ENCODE data around the gene PLEKHG5.

PLEKHG5 gene

GRCh38 chr1:6424619-6425593, 66.6 kb downstream of the PLEKHG5 start, which contains the start of gene ESPN:
Gene ESPN, plus strand, starts transcription at chr1:6424776. Its CDS starts 180 bp downstream, at chr1:6424956.
- DNase-seq (ENCODE audit: low read depth) = peak; percentile 34

GRCh38 chr1:6424000-6424565, 67.4 kb downstream of the PLEKHG5 start:
- TF ChIP-seq POLR2A (IDR thresholded peaks at IDR 0.05; ENCODE audit: extremely low read depth, insufficient read length) (no peak), MYC (IDR thresholded peaks at IDR 0.05; ENCODE audit: low read depth, low read length) (no peak), MAX (IDR thresholded peaks at IDR 0.05; ENCODE audit: low read depth, low read length) (no peak), CTCF (IDR thresholded peaks at IDR 0.05; ENCODE audit: low read depth, low read length) (no peak)
- no peak for DNase-seq (ENCODE audit: low read depth)
- H3K4me3 ChIP-seq (ENCODE audit: low read depth, low read length) = no peak overlapping the region

More at GRCh38 chr1:6424619-6425593, 66.6 kb downstream of the PLEKHG5 start, which contains the start of gene ESPN:
- TF ChIP-seq POLR2A (IDR thresholded peaks at IDR 0.05; ENCODE audit: extremely low read depth, insufficient read length) (no peak), MAX (IDR thresholded peaks at IDR 0.05; ENCODE audit: low read depth, low read length) (no peak), MYC (IDR thresholded peaks at IDR 0.05; ENCODE audit: low read depth, low read length) (no peak), CTCF (IDR thresholded peaks at IDR 0.05; ENCODE audit: low read depth, low read length) (no peak)
- H3K4me3 ChIP-seq (ENCODE audit: low read depth, low read length) = no peak within 1 kb of the TSS

GRCh38 chr1:6423321-6423999, 68.0 kb downstream of the PLEKHG5 start:
- H3K4me3 ChIP-seq (ENCODE audit: low read depth, low read length) = no peak overlapping the region
- peak; percentile 65 for DNase-seq (ENCODE audit: low read depth)
- TF ChIP-seq CTCF (IDR thresholded peaks at IDR 0.05; ENCODE audit: low read depth, low read length) (peak; percentile 89), MYC (IDR thresholded peaks at IDR 0.05; ENCODE audit: low read depth, low read length) (no peak), MAX (IDR thresholded peaks at IDR 0.05; ENCODE audit: low read depth, low read length) (no peak)

- no peak for DNase-seq (ENCODE audit: low read depth)
- TF ChIP-seq MAX (IDR thresholded peaks at IDR 0.05; ENCODE audit: low read depth, low read length) (no peak), CTCF (IDR thresholded peaks at IDR 0.05; ENCODE audit: low read depth, low read length) (no peak), POLR2A (IDR thresholded peaks at IDR 0.05; ENCODE audit: extremely low read depth, insufficient read length) (no peak)
- no peak overlapping the region for H3K4me3 ChIP-seq (ENCODE audit: low read depth, low read length)
These were observed 70.2 kb downstream of the PLEKHG5 start for GRCh38 chr1:6421266-6421665.

- peak; percentile 76 for DNase-seq (ENCODE audit: low read depth)
- no peak for TF ChIP-seq MYC (IDR thresholded peaks at IDR 0.05; ENCODE audit: low read depth, low read length)
- peak; percentile 35 for TF ChIP-seq POLR2A (IDR thresholded peaks at IDR 0.05; ENCODE audit: extremely low read depth, insufficient read length)
- TF ChIP-seq MAX (IDR thresholded peaks at IDR 0.05; ENCODE audit: low read depth, low read length) = 0 out of 2 replicates have a peak, but pooled peaks have one; percentile 32
These were observed 70.9 kb downstream of the PLEKHG5 start for GRCh38 chr1:6420454-6421042.

More at GRCh38 chr1:6420454-6421042, 70.9 kb downstream of the PLEKHG5 start:
- peak overlapping the region; percentile 11 for H3K4me3 ChIP-seq (ENCODE audit: low read depth, low read length)

All from NB4 (cell line).